H9 (cell line): ENCODE measurements around the gene SCN4A. TPM values are rescaled to one million over a fixed set of nuclear protein-coding genes. Genes with fewer than 3 reads are reported as not detected.

ENCODE experiments used
- DNase-seq: peaks from one replicate; pipeline ENCODE4 v3.0.0-alpha.2; 2017
- H2AFZ ChIP-seq: one replicate; pipeline ENCODE4 v1.6.1; 2013; ENCODE audit warnings: mild to moderate bottlenecking, low read length, control low read depth, moderate library complexity
- H2AK5ac ChIP-seq: 2 replicates; pipeline ENCODE4 v1.6.1; 2013; ENCODE audit warnings: low read length, control low read depth, mixed read lengths; ENCODE audit not compliant: insufficient read length
- H2BK120ac ChIP-seq: one replicate; pipeline ENCODE4 v1.6.1; 2013; ENCODE audit warnings: low read depth, mild to moderate bottlenecking, low read length, control low read depth, inconsistent platforms; ENCODE audit not compliant: poor library complexity, severe bottlenecking
- H2BK12ac ChIP-seq: 2 replicates; pipeline ENCODE4 v1.6.1; 2013; ENCODE audit warnings: low read length, control low read depth, mixed read lengths, low read depth; ENCODE audit not compliant: insufficient read length
- H2BK15ac ChIP-seq: 2 replicates; pipeline ENCODE4 v1.6.1; 2013; ENCODE audit warnings: low read depth, low read length, control low read depth
- H2BK20ac ChIP-seq: one replicate; pipeline ENCODE4 v1.6.1; 2013; ENCODE audit warnings: low read depth, mild to moderate bottlenecking, low read length, control low read depth, inconsistent platforms; ENCODE audit not compliant: poor library complexity, severe bottlenecking
- H2BK5ac ChIP-seq: 2 replicates; pipeline ENCODE4 v1.6.1; 2013; ENCODE audit warnings: low read length, control low read depth, mixed read lengths; ENCODE audit not compliant: insufficient read length
- H3K14ac ChIP-seq: 2 replicates; pipeline ENCODE4 v1.6.1; 2013; ENCODE audit warnings: low read length, control low read depth; ENCODE audit not compliant: insufficient read depth
- H3K18ac ChIP-seq: 2 replicates; pipeline ENCODE4 v1.6.1; 2013; ENCODE audit warnings: low read depth, mild to moderate bottlenecking, mixed read lengths, low read length, control low read depth; ENCODE audit not compliant: insufficient read length
- H3K23ac ChIP-seq: 2 replicates; pipeline ENCODE4 v1.6.1; 2013; ENCODE audit warnings: low read length, control low read depth, mixed read lengths, low read depth; ENCODE audit not compliant: insufficient read length
- H3K23me2 ChIP-seq: 2 replicates; pipeline ENCODE4 v1.6.1; 2013; ENCODE audit warnings: low read depth, mild to moderate bottlenecking, mixed read lengths, low read length, control low read depth; ENCODE audit not compliant: insufficient read length, poor library complexity, severe bottlenecking
- H3K27ac ChIP-seq: 2 replicates; pipeline ENCODE4 v1.5.1; 2013; ENCODE audit warnings: low read length, control low read depth, mixed read lengths, low read depth; ENCODE audit not compliant: insufficient read length
- H3K27me3 ChIP-seq: 2 replicates; pipeline ENCODE4 v1.6.1; 2013; ENCODE audit warnings: low read length, control low read depth, inconsistent platforms; ENCODE audit not compliant: insufficient read depth
- H3K4ac ChIP-seq: 2 replicates; pipeline ENCODE4 v1.6.1; 2013; ENCODE audit warnings: low read depth, mild to moderate bottlenecking, control low read depth, inconsistent platforms, low read length, moderate library complexity
- H3K4me1 ChIP-seq: 2 replicates; pipeline ENCODE4 v1.6.1; 2013; ENCODE audit warnings: low read length, control low read depth, inconsistent platforms; ENCODE audit not compliant: insufficient read depth
- H3K4me2 ChIP-seq: 2 replicates; pipeline ENCODE4 v1.6.1; 2013; ENCODE audit warnings: low read length, control low read depth, mixed read lengths; ENCODE audit not compliant: insufficient read length, insufficient read depth
- H3K56ac ChIP-seq: 2 replicates; pipeline ENCODE4 v1.6.1; 2013; ENCODE audit warnings: low read depth, mild to moderate bottlenecking, mixed read lengths, low read length, control low read depth; ENCODE audit not compliant: insufficient read length
- H3K79me1 ChIP-seq: 2 replicates; pipeline ENCODE4 v1.6.1; 2013; ENCODE audit warnings: low read depth, mild to moderate bottlenecking, moderate library complexity, low read length, control low read depth, inconsistent platforms; ENCODE audit not compliant: insufficient read depth, poor library complexity, severe bottlenecking
- H3K79me2 ChIP-seq: 2 replicates; pipeline ENCODE4 v1.6.1; 2013; ENCODE audit warnings: low read length, control low read depth, inconsistent platforms; ENCODE audit not compliant: insufficient read depth
- H3K9ac ChIP-seq: 2 replicates; pipeline ENCODE4 v1.6.1; 2013; ENCODE audit warnings: low read length, control low read depth, mixed read lengths; ENCODE audit not compliant: insufficient read length; ENCODE audit errors: extremely low read depth
- H3K9me3 ChIP-seq: one replicate; pipeline ENCODE4 v1.6.1; 2013; ENCODE audit warnings: low read depth, low read length, inconsistent platforms; ENCODE audit not compliant: control insufficient read depth
- H3T11ph ChIP-seq: one replicate; pipeline ENCODE4 v1.6.1; 2013; ENCODE audit warnings: mild to moderate bottlenecking, low read length, control low read depth, inconsistent platforms
- H4K20me1 ChIP-seq: one replicate; pipeline ENCODE4 v1.6.1; 2013; ENCODE audit not compliant: control insufficient read depth, insufficient read length, insufficient read depth
- H4K5ac ChIP-seq: 2 replicates; pipeline ENCODE4 v1.6.1; 2013; ENCODE audit warnings: low read depth, mild to moderate bottlenecking, mixed read lengths, low read length, control low read depth; ENCODE audit not compliant: insufficient read length
- H4K8ac ChIP-seq: replicated peaks from 2 replicates; pipeline ENCODE4 v1.6.1; 2013; ENCODE audit warnings: low read length, control low read depth, mixed read lengths, low read depth; ENCODE audit not compliant: insufficient read length
- H4K91ac ChIP-seq: 2 replicates; pipeline ENCODE4 v1.6.1; 2013; ENCODE audit warnings: low read depth, mild to moderate bottlenecking, moderate library complexity, mixed read lengths, low read length, control low read depth; ENCODE audit not compliant: insufficient read length
- H3K27ac Mint-ChIP-seq, 3 experiments: 2 replicates in 2 of 3; 3 replicates in 1 of 3; pipeline ENCODE4 v1.8.0; 2020 to 2021; ENCODE audit warnings: mixed read lengths in 3 of 3, mild to moderate bottlenecking in 1 of 3, moderate library complexity in 1 of 3
- H3K27me3 Mint-ChIP-seq: 2 replicates; pipeline ENCODE4 v1.8.0; 2021; ENCODE audit warnings: low read depth, mild to moderate bottlenecking, moderate library complexity, mixed read lengths
- H3K36me3 Mint-ChIP-seq, 3 experiments: 2 replicates in 2 of 3; 3 replicates in 1 of 3; pipeline ENCODE4 v1.8.0; 2020 to 2021; ENCODE audit warnings: low read depth in 3 of 3, mixed read lengths in 3 of 3; ENCODE audit not compliant: insufficient read depth in 1 of 3
- H3K4me1 Mint-ChIP-seq, 2 experiments: 2 replicates each; pipeline ENCODE4 v1.8.0; 2020; ENCODE audit warnings: mixed read lengths in 2 of 2
- H3K4me3 Mint-ChIP-seq, 2 experiments: 2 replicates in 1 of 2; 3 replicates in 1 of 2; pipeline ENCODE4 v1.8.0; 2020 to 2021; ENCODE audit warnings: mild to moderate bottlenecking in 2 of 2, mixed read lengths in 2 of 2, moderate library complexity in 1 of 2
- H3K9me3 Mint-ChIP-seq, 2 experiments: 2 replicates in 1 of 2; 3 replicates in 1 of 2; pipeline ENCODE4 v1.8.0; 2020; ENCODE audit warnings: mild to moderate bottlenecking in 2 of 2, mixed read lengths in 2 of 2, moderate library complexity in 1 of 2
- CTCF ChIP-seq: fragments of 200-600 bp; sonication (generic); conservative IDR thresholded peaks from 3 replicates; pipeline ENCODE4 v1.8.0; 2021; ENCODE audit warnings: antibody characterized with exemption, mild to moderate bottlenecking
- WGBS: extraction: QIAGEN DNeasy Blood & Tissue Kit; methylation state at CpG from one replicate; pipeline ENCODE4 v1.1.7; 2013; ENCODE audit warnings: missing lambda C conversion rate, low lambda C conversion rate, mixed read lengths; ENCODE audit not compliant: insufficient read length; ENCODE audit errors: extremely low coverage; 5-methylcytosine and 5-hydroxymethylcytosine counted together
- total RNA-seq: library from RNA; stranded (reverse); gene quantifications from 2 replicates; pipeline ENCODE4 v1.2.1, GENCODE V29; 2021

SCN4A gene
- total RNA-seq, 1 experiment from 2014 or later, result 5.8 TPM

GRCh38 chr17:63937319-63937718 lies 35.4 kb downstream of the SCN4A start:
- no peak overlapping the region for H2AFZ ChIP-seq
- no peak overlapping the region for H3K27ac ChIP-seq
- H3K14ac ChIP-seq, result no peak overlapping the region
- H3K79me1 ChIP-seq, result no peaks in the 10 kb centered on the region
- no peak overlapping the region for H3K18ac ChIP-seq
- H3K9me3 ChIP-seq, result no peaks in the 10 kb centered on the region
- no peak overlapping the region for H3K4ac ChIP-seq
- Mint-ChIP-seq H3K27ac (0 out of 7 replicates have a peak overlapping the region, but pooled peaks of 1 of the 3 experiments have one; percentile 13), H3K9me3 (no peaks in the 10 kb centered on the region), H3K4me1 (peaks cover 8 to 23% of the 10 kb centered on the region in 2 experiments), H3K27me3 (no peaks in the 10 kb centered on the region; the same call in 1 of the 2 replicates), H3K36me3 (peaks cover 3 to 14% (median 9%) of the 10 kb centered on the region in 3 experiments; a peak in 5 of 7 replicates), H3K4me3 (no peak overlapping the region)
- no peaks in the 10 kb centered on the region for H3K27me3 ChIP-seq
- H3K56ac ChIP-seq, result no peak overlapping the region
- no peaks in the 10 kb centered on the region for H3K79me2 ChIP-seq
- H2BK20ac ChIP-seq, result no peak overlapping the region
- no CpG with 5 or more reads among the region's 6 CpGs for WGBS
- no peak overlapping the region for H3K23ac ChIP-seq
- no peaks in the 10 kb centered on the region for H3K4me1 ChIP-seq
- no peak for TF ChIP-seq CTCF
- H3K4me2 ChIP-seq, result no peak overlapping the region
- H4K5ac ChIP-seq, result no peak overlapping the region
- H3K23me2 ChIP-seq, result no peaks in the 10 kb centered on the region
- DNase-seq, result no peak
- H2AK5ac ChIP-seq, result no peak overlapping the region
- no peak overlapping the region for H3T11ph ChIP-seq
- no peak overlapping the region for H4K91ac ChIP-seq
- no peak overlapping the region for H2BK5ac ChIP-seq
- no peaks in the 10 kb centered on the region for H4K20me1 ChIP-seq
- H4K8ac ChIP-seq, result no peak overlapping the region
- H3K9ac ChIP-seq, result no peak overlapping the region
- no peak overlapping the region for H2BK120ac ChIP-seq
- no peak overlapping the region for H2BK12ac ChIP-seq
- H2BK15ac ChIP-seq, result no peak overlapping the region
